Activated gamma-delta T cell treated with Interleukin-2 at 50 U/mL for 16 hours (primary cell): ENCODE measurements around the gene DIS3L2.
"Not testable (repeated sequence)": the region's sequence is repeated elsewhere in the genome, so short reads cannot be mapped to it uniquely, and the experiment has no call there.

ENCODE experiments used
- DNase-seq: peaks from one replicate; pipeline ENCODE4 v3.0.0-alpha.2; 2020

Gene DIS3L2

GRCh38 chr2:231928901-231929725 lies 32.4 kb upstream of the DIS3L2 start:
- DNase-seq, result no peak

DNA sequence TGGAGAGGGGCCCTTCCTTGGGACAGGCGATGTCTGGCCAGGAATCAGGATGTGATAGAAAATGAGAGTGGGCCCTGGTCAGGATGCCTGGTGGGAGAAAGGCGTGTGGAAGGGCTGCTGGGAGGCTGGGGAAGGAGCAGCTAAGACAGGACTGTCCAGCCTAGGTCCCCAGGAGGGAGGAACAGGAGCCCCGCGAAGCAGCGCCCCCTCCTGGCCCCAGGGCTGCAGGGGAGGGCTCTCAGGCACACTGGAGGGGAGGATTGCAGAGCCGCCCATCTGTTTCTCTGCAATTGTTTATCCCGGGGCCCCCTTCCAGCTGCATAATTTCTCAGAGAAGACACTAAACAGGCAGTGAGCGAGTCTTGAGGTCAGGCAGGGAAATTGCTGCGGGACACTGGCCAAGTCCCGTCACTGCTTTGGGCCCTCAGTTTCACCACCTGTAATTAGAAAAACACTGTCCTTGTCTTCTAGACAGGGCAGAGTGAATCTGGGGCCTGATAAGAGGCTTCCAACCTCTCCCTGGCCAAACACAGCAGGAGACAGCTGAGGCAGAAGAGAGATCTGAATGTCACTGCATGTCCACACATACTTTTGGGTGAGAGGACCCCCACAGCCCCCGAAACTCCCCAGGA lies 31.4 kb upstream of the DIS3L2 start:
- no peak for DNase-seq

- no peak for DNase-seq
Measured at GRCh38 chr2:231930593-231931281, 30.8 kb upstream of the DIS3L2 start.

GRCh38 chr2:231931481-231931915 lies 30.0 kb upstream of the DIS3L2 start:
- DNase-seq, result no peak

- no peak for DNase-seq
Measured at GRCh38 chr2:231932711-231932970, 28.9 kb upstream of the DIS3L2 start.

DNA sequence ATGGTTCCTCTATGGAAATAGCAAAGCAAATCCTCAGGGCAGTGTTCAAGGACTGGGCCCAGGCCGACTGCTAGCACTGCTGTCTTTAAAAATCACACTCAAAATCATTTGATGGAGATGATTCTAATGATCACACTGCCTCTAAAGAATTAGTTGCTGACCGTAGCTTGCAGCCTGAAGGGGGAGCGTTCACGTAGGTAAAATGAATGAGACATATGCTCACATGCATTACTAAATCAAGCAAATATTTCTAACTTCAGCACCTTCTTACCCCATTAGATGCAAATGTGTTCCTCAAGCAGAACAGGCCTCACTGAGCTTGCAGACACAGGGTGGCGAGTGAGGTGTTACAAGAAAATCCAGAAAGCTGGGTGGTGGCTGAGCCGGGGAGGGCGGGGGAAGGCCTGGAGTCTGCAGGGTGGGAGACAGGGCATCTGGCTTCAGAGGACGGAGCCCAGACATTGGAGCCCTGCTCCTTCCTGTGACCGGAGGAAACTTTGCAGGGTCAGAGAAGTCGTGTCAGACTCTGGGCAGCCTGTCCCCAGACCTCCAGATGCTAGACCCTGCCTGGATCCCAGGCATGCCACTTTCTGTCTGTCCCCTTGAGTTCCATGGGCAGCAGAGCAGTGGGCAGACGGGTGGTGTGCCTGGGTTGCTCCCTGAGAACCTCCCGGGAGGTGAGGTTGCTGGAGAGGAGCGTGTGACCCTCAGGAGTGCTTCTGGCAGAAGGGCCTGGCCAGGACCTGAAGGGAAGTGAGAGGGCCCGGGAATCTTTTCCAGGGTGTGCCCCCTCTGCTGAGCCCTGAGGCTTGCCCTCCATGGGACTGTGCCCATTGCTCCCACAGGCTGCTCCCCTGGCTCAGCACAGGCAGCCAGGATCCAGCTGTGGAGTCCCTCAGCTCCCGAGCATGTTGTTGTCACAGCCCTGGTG lies 28.3 kb upstream of the DIS3L2 start:
- DNase-seq, result no peak

GRCh38 chr2:231933916-231934401 lies 27.6 kb upstream of the DIS3L2 start:
- no peak for DNase-seq

- no peak for DNase-seq
Measured at GRCh38 chr2:231934441-231935206, 26.9 kb upstream of the DIS3L2 start.

DNA sequence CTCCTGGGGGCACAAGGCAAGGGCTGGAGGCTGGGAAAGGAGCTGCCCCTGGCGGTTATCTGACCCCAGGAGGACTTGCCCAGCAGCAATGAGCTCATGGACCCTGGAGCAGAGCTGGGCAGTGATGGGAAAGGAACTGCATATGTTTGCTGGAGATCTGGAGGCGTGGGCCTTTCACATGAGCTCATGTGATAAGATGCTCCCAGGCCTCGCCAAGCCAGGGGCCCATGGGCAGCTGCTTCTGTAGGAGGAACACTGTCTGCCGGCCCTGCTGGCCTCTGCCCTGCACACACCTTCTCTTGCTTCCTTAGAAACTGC lies 26.3 kb upstream of the DIS3L2 start:
- DNase-seq, result no peak

GRCh38 chr2:231935815-231936214 lies 25.7 kb upstream of the DIS3L2 start:
- no peak for DNase-seq

- DNase-seq, result no peak
Measured at GRCh38 chr2:231936491-231936890, 25.0 kb upstream of the DIS3L2 start.

- DNase-seq, result no peak
Measured at GRCh38 chr2:231937057-231937456, 24.5 kb upstream of the DIS3L2 start.

DNA sequence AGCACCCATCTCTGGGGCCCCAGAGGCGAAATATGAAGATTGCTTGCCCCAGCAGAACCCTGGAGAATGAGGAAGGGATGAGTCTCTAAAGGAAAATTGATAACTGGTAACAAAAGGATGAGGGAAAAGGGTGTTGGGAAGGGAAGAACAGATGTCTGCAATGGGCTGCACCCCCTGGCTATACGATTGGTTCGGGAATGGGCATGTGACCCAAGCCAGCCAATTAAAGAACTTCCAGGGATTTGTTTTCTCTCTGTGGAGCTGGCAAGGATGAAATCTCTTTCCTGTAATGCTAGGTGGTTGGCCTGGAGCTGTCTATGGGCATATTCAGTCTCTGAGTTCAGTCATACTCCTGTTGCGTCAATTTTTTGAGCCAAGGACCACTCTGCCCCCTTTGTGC lies 22.5 kb upstream of the DIS3L2 start:
- no peak for DNase-seq

GRCh38 chr2:231940795-231941194 lies 20.7 kb upstream of the DIS3L2 start:
- DNase-seq, result no peak

- DNase-seq, result no peak
Measured at GRCh38 chr2:231941673-231942072, 19.8 kb upstream of the DIS3L2 start.

- no peak for DNase-seq
Measured at GRCh38 chr2:231942180-231942579, 19.3 kb upstream of the DIS3L2 start.

DNA sequence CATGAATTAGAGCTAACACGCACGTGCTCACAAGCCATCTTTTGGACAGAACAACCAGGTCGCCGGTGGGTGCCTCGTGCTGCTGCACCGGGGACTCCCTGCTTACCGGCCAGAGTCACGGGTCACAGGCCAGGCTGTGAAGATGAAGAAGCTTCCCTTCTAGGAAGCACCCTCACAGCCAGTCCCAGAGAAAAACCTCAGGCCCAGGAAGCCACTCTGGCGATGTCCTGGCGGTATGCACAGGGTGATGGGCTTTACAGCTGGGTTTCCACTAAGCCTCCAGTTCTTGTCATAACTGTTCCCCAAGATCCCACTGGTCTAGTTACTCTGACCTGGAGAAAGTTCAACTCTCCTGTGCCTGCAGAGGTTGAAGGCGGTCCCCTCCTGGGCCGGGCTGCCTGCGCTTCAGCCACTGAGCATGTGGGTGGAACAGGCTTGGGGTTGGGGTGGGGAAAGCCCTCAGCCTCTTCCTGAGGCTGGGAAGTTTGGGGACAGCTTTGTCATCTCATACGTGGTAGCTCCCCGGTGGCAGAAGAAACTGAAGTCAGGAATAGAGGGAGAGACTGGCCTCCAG lies 15.2 kb upstream of the DIS3L2 start:
- no peak for DNase-seq

DNA sequence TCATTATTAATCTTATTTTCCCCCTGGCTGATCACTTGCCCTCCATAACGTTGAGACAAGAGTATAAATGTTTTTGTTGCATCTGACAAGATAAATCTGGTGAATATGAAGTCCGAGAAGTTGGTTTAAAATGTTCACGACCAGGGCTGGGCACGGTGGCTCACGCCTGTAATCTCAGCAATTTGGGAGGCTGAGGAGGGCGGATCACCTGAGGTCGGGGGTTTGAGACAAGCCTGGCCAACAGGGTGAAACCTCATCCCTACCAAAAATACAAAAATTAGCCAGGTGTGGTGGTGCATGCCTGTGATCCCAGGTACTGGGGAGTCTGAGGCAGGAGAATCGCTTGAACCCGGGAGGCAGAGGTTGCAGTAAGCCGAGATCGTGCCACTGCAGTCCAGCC lies 14.4 kb upstream of the DIS3L2 start:
- DNase-seq, result not testable (repeated sequence)

GRCh38 chr2:231947694-231948093 lies 13.8 kb upstream of the DIS3L2 start:
- DNase-seq, result no peak

- DNase-seq, result no peak
Measured at GRCh38 chr2:231951452-231952035, 10.0 kb upstream of the DIS3L2 start.

GRCh38 chr2:231955758-231956472 lies 5.6 kb upstream of the DIS3L2 start:
- DNase-seq, result no peak
